Amniotic epithelial cell (primary cell): ENCODE results near the gene CHMP6.

Source experiments
- DNase-seq: peaks from one replicate; pipeline ENCODE4 v3.0.0-alpha.2; 2010; ENCODE audit warnings: low read depth

CHMP6 gene

GRCh38 chr17:81043725-81044427 is 52.2 kb downstream of the CHMP6 start:
- peak; percentile 88 for DNase-seq

GRCh38 chr17:81044428-81044763 is 52.8 kb downstream of the CHMP6 start:
- DNase-seq = no peak

- DNase-seq = no peak
Observed at GRCh38 chr17:81044764-81045589, 53.3 kb downstream of the CHMP6 start.

- DNase-seq = no peak
Observed at GRCh38 chr17:81045590-81046095, 54.0 kb downstream of the CHMP6 start.

- no peak for DNase-seq
Observed at GRCh38 chr17:81046132-81046769, 54.6 kb downstream of the CHMP6 start.

GRCh38 chr17:81046770-81047359 is 55.2 kb downstream of the CHMP6 start:
- no peak for DNase-seq

GRCh38 chr17:81048827-81049371 is 57.3 kb downstream of the CHMP6 start:
- DNase-seq = no peak

- no peak for DNase-seq
Observed at GRCh38 chr17:81049372-81049911, 57.8 kb downstream of the CHMP6 start.
